ENCODE data around the gene DGCR6. TPM values are rescaled to one million over a fixed set of nuclear protein-coding genes. Genes with fewer than 3 reads are reported as not detected.

Gene DGCR6
- total RNA-seq, 1 experiment from 2014 or later, result 1.8 TPM

DNA sequence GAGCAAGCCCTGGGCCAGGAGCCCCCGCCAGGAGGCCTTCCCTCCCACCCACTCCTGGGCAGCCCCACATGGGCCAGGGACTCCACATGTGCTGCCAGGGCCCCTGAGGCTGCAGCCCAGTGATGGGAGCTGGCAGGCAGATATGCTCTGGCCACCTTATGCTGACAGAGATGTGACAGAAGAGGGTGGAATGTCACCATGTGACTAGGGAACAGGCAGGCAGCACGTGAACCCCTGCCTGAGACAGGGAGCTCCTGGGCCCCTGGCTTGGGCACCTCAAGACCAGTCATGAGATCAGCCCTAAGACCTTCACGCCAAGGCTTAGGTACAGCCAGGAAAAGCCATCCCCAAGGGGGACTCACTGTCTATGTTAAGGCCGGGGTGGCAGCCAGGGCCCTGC is 20.9 kb downstream of the DGCR6 start:
- TF ChIP-seq, protein P1, sequence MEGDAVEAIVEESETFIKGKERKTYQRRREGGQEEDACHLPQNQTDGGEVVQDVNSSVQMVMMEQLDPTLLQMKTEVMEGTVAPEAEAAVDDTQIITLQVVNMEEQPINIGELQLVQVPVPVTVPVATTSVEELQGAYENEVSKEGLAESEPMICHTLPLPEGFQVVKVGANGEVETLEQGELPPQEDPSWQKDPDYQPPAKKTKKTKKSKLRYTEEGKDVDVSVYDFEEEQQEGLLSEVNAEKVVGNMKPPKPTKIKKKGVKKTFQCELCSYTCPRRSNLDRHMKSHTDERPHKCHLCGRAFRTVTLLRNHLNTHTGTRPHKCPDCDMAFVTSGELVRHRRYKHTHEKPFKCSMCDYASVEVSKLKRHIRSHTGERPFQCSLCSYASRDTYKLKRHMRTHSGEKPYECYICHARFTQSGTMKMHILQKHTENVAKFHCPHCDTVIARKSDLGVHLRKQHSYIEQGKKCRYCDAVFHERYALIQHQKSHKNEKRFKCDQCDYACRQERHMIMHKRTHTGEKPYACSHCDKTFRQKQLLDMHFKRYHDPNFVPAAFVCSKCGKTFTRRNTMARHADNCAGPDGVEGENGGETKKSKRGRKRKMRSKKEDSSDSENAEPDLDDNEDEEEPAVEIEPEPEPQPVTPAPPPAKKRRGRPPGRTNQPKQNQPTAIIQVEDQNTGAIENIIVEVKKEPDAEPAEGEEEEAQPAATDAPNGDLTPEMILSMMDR (conservative IDR thresholded peaks at IDR 0.05), result no peak
- no CpG with 5 or more reads among the region's 4 CpGs for WGBS (ENCODE audit: extremely low coverage, insufficient read length, low lambda C conversion rate)
- no peak overlapping the region for H2BK15ac ChIP-seq (ENCODE audit: low read depth, low read length)

More for the DNA sequence above, 20.9 kb downstream of the DGCR6 start:
- DNase-seq, result no peak
- Histone ChIP-seq H3K18ac (ENCODE audit: insufficient read length, low read depth, low read length) (no peak overlapping the region), H3K4ac (ENCODE audit: low read depth, low read length) (no peak overlapping the region), H3K9me3 (ENCODE audit: control insufficient read depth, low read depth, low read length) (no peaks in the 10 kb centered on the region), H4K91ac (ENCODE audit: insufficient read length, low read depth, low read length) (no peak overlapping the region), H2BK20ac (ENCODE audit: low read depth, low read length, poor library complexity, severe bottlenecking) (no peak overlapping the region), H3K79me1 (ENCODE audit: insufficient read depth, low read depth, low read length, poor library complexity, severe bottlenecking) (no peaks in the 10 kb centered on the region), H3K9ac (ENCODE audit: extremely low read depth, insufficient read length, low read length) (no peak overlapping the region), H2AK5ac (ENCODE audit: insufficient read length, low read length) (no peak overlapping the region), H2BK5ac (ENCODE audit: insufficient read length, low read length) (no peak overlapping the region), H3K4me2 (ENCODE audit: insufficient read depth, insufficient read length, low read length) (no peak overlapping the region), H3K56ac (ENCODE audit: insufficient read length, low read depth, low read length) (no peak overlapping the region), H3K79me2 (ENCODE audit: insufficient read depth, low read length) (no peaks in the 10 kb centered on the region), H3K27ac (ENCODE audit: insufficient read length, low read depth, low read length) (no peak overlapping the region), H3K4me1 (ENCODE audit: insufficient read depth, low read length) (no peaks in the 10 kb centered on the region), H3K27me3 (ENCODE audit: insufficient read depth, low read length) (no peaks in the 10 kb centered on the region), H3K14ac (ENCODE audit: insufficient read depth, low read length) (no peak overlapping the region), H2BK120ac (ENCODE audit: low read depth, low read length, poor library complexity, severe bottlenecking) (no peak overlapping the region), H2BK12ac (ENCODE audit: insufficient read length, low read depth, low read length) (no peak overlapping the region), H4K20me1 (ENCODE audit: control insufficient read depth, insufficient read depth, insufficient read length) (no peaks in the 10 kb centered on the region), H3K23ac (ENCODE audit: insufficient read length, low read depth, low read length) (no peak overlapping the region), H3T11ph (ENCODE audit: low read length) (no peak overlapping the region), H2AFZ (ENCODE audit: low read length) (no peak overlapping the region), H4K8ac (replicated peaks; ENCODE audit: insufficient read length, low read depth, low read length) (no peak overlapping the region), H4K5ac (ENCODE audit: insufficient read length, low read depth, low read length) (no peak overlapping the region), H3K23me2 (ENCODE audit: insufficient read length, low read depth, low read length, poor library complexity, severe bottlenecking) (no peaks in the 10 kb centered on the region)
- Mint-ChIP-seq H3K4me3 (no peak overlapping the region), H3K27ac (no peak overlapping the region), H3K9me3 (no peaks in the 10 kb centered on the region), H3K36me3 (ENCODE audit: insufficient read depth in 1 of 3, low read depth in 3 of 3) (no peaks in the 10 kb centered on the region), H3K27me3 (ENCODE audit: low read depth) (no peaks in the 10 kb centered on the region), H3K4me1 (no peaks in the 10 kb centered on the region)
